HG02884 (cell line): ENCODE results near the gene MOB3B.

Experiments
- ATAC-seq: cut with Tn5 transposase; IDR thresholded peaks from one replicate; pipeline ENCODE4 v1.9.1; 2021; ENCODE audit warnings: mild to moderate bottlenecking, moderate library complexity; ENCODE audit not compliant: unreplicated experiment

Gene MOB3B

DNA sequence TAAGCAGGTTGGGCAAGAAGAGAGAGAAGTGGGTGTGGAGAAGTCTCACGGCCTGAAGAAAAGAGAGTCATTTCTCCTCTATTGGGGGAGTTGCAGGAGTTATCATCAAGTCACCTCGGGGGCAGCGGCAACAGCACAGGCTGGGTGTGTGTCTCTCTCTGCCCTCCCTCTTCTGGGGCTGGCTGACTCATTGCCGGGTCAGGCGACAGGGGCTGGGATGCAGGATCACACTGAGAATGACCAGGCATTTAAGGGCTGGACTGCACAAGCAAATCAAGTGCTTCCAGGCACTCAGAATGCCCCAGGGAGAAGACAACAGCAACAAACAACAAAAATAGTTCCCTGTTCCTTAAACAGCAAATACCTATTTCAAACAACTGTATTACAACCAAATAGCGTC lies 226.4 kb downstream of the MOB3B start:
- no peak for ATAC-seq

DNA sequence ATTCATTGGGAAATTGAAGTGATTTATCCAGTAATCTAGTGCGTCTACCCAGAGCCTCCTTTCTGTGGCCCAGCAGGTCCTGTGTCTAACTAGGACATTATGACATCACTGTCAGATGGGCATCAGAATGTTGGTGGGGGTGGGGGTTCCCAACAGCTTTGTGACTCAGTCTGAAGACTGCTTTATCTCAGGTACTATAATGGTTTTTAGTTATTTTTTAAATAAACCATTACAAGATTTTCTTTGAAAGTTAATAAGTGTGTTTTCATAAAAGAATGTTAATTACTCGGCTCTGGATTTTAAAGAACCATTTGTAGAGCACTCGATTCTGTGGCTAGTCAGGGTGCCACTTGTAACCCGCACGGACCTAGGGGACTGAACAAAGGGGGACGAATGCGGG lies 232.6 kb downstream of the MOB3B start, which contains the start of gene EQTN:
Gene EQTN, minus strand, starts transcription at position 101 of the 400 bp plus-strand sequence. Its CDS starts 95 bp downstream, at position 6.
- ATAC-seq, result no peak

DNA sequence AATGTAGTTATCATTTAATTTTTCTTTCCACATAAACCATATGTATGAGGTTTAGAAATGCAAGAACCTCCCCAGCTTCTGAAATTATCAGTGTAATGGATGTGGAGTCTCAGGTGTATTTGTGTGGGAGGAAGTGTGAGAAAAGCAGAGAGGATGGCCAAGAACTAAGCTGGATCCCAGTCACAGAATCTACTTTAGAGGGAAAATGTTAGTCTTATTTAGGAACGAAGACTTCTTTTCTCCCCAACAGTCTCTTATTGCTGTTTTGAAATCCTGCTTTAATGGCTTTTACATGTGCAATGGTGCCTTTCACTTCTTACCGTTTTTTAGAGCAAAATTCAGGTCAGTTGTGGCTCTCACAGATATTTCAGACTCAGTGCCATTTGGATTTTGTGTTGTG lies 235.6 kb downstream of the MOB3B start:
- ATAC-seq, result no peak

GRCh38 chr9:27292659-27293405 lies 236.8 kb downstream of the MOB3B start:
- no peak for ATAC-seq

GRCh38 chr9:27291292-27291691 lies 238.3 kb downstream of the MOB3B start:
- no peak for ATAC-seq

DNA sequence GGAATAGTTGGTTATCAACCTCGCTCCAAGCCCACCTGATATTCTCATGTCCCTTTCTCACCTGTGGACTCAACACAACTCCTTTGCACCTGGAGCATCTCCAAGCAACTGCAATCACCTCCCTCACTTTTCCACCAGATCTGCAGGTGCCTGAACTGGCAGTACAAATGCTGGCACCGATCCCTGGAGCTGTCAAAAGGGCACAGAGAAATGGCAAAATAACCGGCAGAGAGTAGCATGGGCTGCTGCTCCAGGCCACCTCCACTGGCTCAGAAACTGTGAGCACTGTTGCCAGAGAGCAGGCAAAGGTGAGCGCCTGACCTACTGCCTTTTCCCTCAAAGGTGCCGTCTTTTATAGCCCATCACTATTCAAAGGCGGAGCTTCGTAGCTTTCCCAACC lies 247.3 kb downstream of the MOB3B start:
- ATAC-seq, result no peak

GRCh38 chr9:27280860-27281259 lies 248.8 kb downstream of the MOB3B start:
- no peak for ATAC-seq

DNA sequence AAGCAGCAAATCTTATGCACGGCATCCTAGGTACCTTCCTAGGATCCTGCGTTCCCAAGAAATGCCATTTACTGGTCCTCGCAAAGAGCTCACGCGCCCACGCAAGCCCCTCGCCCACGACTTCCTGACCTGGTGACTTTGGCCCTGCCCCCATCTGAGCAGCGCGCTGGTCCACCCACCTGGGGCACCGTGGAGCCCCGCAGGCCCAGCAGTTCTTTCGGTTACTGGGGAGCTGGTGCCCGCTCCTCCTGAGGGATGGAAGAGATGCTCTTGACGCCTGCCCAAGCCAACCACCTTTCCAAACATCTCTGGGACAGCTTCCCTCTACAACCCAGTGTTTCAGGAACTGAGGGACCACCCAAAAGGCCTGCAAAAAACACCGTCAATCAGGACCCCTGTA lies 249.4 kb downstream of the MOB3B start:
- no peak for ATAC-seq

DNA sequence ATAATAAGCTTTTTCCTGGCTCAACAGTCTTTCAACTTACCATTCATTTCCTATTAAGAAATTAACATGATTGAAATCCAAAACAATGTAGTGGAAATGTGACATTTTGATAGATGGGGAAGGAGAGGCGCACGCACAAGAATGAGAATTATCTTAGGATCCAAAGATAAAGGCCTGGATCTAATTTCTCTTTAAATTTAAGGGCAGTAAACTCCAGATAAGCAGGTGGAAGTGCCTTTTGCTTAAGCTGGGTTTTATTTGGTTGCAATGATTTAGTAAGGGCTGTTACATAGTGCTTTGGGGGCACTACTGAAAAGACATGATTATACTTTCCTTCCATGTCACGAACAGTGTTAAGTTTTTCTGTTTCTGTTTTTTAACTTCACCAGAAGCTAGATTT lies 250.0 kb downstream of the MOB3B start:
- ATAC-seq, result no peak

- ATAC-seq, result no peak
These were observed 251.2 kb downstream of the MOB3B start for GRCh38 chr9:27278374-27278773.

GRCh38 chr9:27276193-27277030 lies 253.2 kb downstream of the MOB3B start:
- ATAC-seq, result peak; percentile 56
